Activated CD4-positive, alpha-beta T cell treated with anti-CD3 and anti-CD28 coated beads for 48 hours (primary cell): ENCODE measurements around the gene EIF2D.
"Not testable (repeated sequence)": the region's sequence is repeated elsewhere in the genome, so short reads cannot be mapped to it uniquely, and the experiment has no call there.

ENCODE experiments used
- DNase-seq: peaks from one replicate; pipeline ENCODE4 v3.0.0-alpha.2; 2020

The EIF2D gene

GRCh38 chr1:206612129-206612876 lies at the start of gene EIF2D:
Gene EIF2D (minus strand): TSS chr1:206612465. CDS start chr1:206612342, 123 bp downstream.
- DNase-seq = peak; percentile 96

GRCh38 chr1:206661161-206661820 lies 49.0 kb upstream of the EIF2D start:
- DNase-seq = no peak

GRCh38 chr1:206660136-206660535 lies 47.9 kb upstream of the EIF2D start:
- no peak for DNase-seq

- no peak for DNase-seq
Observed at GRCh38 chr1:206658981-206659273, 46.7 kb upstream of the EIF2D start.

- peak; percentile 74 for DNase-seq
Observed at GRCh38 chr1:206658264-206658980, 46.2 kb upstream of the EIF2D start.

- DNase-seq = no peak
Observed at GRCh38 chr1:206657751-206658150, 45.5 kb upstream of the EIF2D start.

- DNase-seq = no peak
Observed at GRCh38 chr1:206656936-206657335, 44.7 kb upstream of the EIF2D start.

- DNase-seq = no peak
Observed at GRCh38 chr1:206655471-206655882, 43.2 kb upstream of the EIF2D start.

- no peak for DNase-seq
Observed at GRCh38 chr1:206654828-206655227, 42.6 kb upstream of the EIF2D start.

- DNase-seq = no peak
Observed at GRCh38 chr1:206653715-206654459, 41.6 kb upstream of the EIF2D start.

GRCh38 chr1:206651958-206652890 lies 40.0 kb upstream of the EIF2D start:
- DNase-seq = no peak

GRCh38 chr1:206651014-206651413 lies 38.7 kb upstream of the EIF2D start:
- DNase-seq = no peak

GRCh38 chr1:206649261-206649921 lies 37.1 kb upstream of the EIF2D start:
- no peak for DNase-seq

- DNase-seq = no peak
Observed at GRCh38 chr1:206647224-206647623, 35.0 kb upstream of the EIF2D start.

GRCh38 chr1:206646504-206646903 lies 34.2 kb upstream of the EIF2D start:
- DNase-seq = no peak

- DNase-seq = no peak
Observed at GRCh38 chr1:206643118-206643698, 30.9 kb upstream of the EIF2D start.

- DNase-seq = not testable (repeated sequence)
Observed at GRCh38 chr1:206642074-206642473, 29.8 kb upstream of the EIF2D start.

GRCh38 chr1:206637605-206638004 lies 25.3 kb upstream of the EIF2D start:
- DNase-seq = no peak

GRCh38 chr1:206636671-206637070 lies 24.4 kb upstream of the EIF2D start:
- no peak for DNase-seq

GRCh38 chr1:206635978-206636345 lies 23.7 kb upstream of the EIF2D start:
- no peak for DNase-seq
